WTC11 (cell line): ENCODE measurements around the gene FBF1. TPM values are rescaled to one million over a fixed set of nuclear protein-coding genes. Genes with fewer than 3 reads are reported as not detected.
A peak's percentile ranks its signal among the peaks of the same experiment; 100 is the strongest.

ENCODE experiments used
- ATAC-seq: fragments of 200-7000 bp; cut with Tn5 transposase; 2 replicates; pipeline ENCODE4 v1.10.0; 2021; ENCODE audit warnings: mild to moderate bottlenecking, moderate library complexity
- CTCF ChIA-PET: fragments of 300-600 bp; sonication (Branson Sonifier 250); formaldehyde crosslinking; loops from one replicate; lab custom pipeline; 2021; ENCODE audit warnings: antibody characterized with exemption; lab: Charles Lee
- POLR2A ChIA-PET: fragments of 350-600 bp; sonication (Branson Sonifier 250); formaldehyde crosslinking; loops from one replicate; lab custom pipeline; 2021; ENCODE audit warnings: antibody characterized with exemption; lab: Charles Lee
- DNase-seq: peaks from one replicate; pipeline ENCODE4 v3.0.0; 2021; ENCODE audit warnings: low spot score
- H3K27ac Mint-ChIP-seq: 2 replicates; pipeline ENCODE4 v1.8.0; 2021; ENCODE audit warnings: mixed read lengths
- H3K27me3 Mint-ChIP-seq: 2 replicates; pipeline ENCODE4 v1.8.0; 2021; ENCODE audit warnings: low read depth, mild to moderate bottlenecking, moderate library complexity, mixed read lengths
- H3K36me3 Mint-ChIP-seq: 2 replicates; pipeline ENCODE4 v1.8.0; 2021; ENCODE audit warnings: mixed read lengths
- H3K4me1 Mint-ChIP-seq: 2 replicates; pipeline ENCODE4 v1.8.0; 2022; ENCODE audit warnings: mixed read lengths
- H3K4me3 Mint-ChIP-seq: 2 replicates; pipeline ENCODE4 v1.8.0; 2021; ENCODE audit warnings: mild to moderate bottlenecking, moderate library complexity, mixed read lengths
- H3K9me3 Mint-ChIP-seq: 2 replicates; pipeline ENCODE4 v1.8.0; 2021; ENCODE audit warnings: mixed read lengths
- AFF4 ChIP-seq: sonication (generic); formaldehyde crosslinking; IDR thresholded peaks from 2 replicates; pipeline ENCODE4 v1.8.1; 2023; ENCODE audit warnings: mild to moderate bottlenecking, missing genetic modification reagents, borderline replicate concordance
- ATF2 ChIP-seq: sonication (generic); formaldehyde crosslinking; IDR thresholded peaks from 2 replicates; pipeline ENCODE4 v1.8.1; 2022; ENCODE audit warnings: low read depth, missing genetic modification reagents, borderline replicate concordance
- ELF4 ChIP-seq: sonication (generic); formaldehyde crosslinking; IDR thresholded peaks from 2 replicates; pipeline ENCODE4 v1.8.1; 2022; ENCODE audit warnings: low read depth, mild to moderate bottlenecking, moderate library complexity, missing genetic modification reagents
- JUN ChIP-seq: sonication (generic); formaldehyde crosslinking; IDR thresholded peaks from 2 replicates; pipeline ENCODE4 v1.8.0; 2023; ENCODE audit warnings: mild to moderate bottlenecking, missing genetic modification reagents
- OVOL2 ChIP-seq: fragments of 250-450 bp; sonication (Bioruptor Pico); IDR thresholded peaks from 2 replicates; pipeline ENCODE4 v1.9.0; 2021; ENCODE audit warnings: mild to moderate bottlenecking, borderline replicate concordance
- PRRX2 ChIP-seq: fragments of 250-450 bp; sonication (Bioruptor Pico); IDR thresholded peaks from 2 replicates; pipeline ENCODE4 v1.8.0; 2021; ENCODE audit warnings: mild to moderate bottlenecking
- SMAD4 ChIP-seq: sonication (generic); formaldehyde crosslinking; IDR thresholded peaks from 2 replicates; pipeline ENCODE4 v1.8.0; 2022; ENCODE audit warnings: mild to moderate bottlenecking, missing genetic modification reagents
- SP1 ChIP-seq: sonication (generic); formaldehyde crosslinking; conservative IDR thresholded peaks from 2 replicates; pipeline ENCODE4 v1.8.1; 2022; ENCODE audit warnings: missing genetic modification reagents
- TEAD1 ChIP-seq: sonication (generic); formaldehyde crosslinking; IDR thresholded peaks from 2 replicates; pipeline ENCODE4 v1.8.0; 2022; ENCODE audit warnings: mild to moderate bottlenecking, missing genetic modification reagents
- TP53 ChIP-seq: sonication (generic); formaldehyde crosslinking; IDR thresholded peaks from 2 replicates; pipeline ENCODE4 v1.8.1; 2023; ENCODE audit warnings: mild to moderate bottlenecking, missing genetic modification reagents
- USF1 ChIP-seq: sonication (generic); formaldehyde crosslinking; IDR thresholded peaks from 2 replicates; pipeline ENCODE4 v1.8.0; 2022; ENCODE audit warnings: mild to moderate bottlenecking, missing genetic modification reagents
- ZBTB21 ChIP-seq: sonication (generic); formaldehyde crosslinking; IDR thresholded peaks from 2 replicates; pipeline ENCODE4 v1.8.1; 2023; ENCODE audit warnings: mild to moderate bottlenecking, missing genetic modification reagents, borderline replicate concordance
- ZMAT4 ChIP-seq: fragments of 250-450 bp; sonication (Bioruptor Pico); IDR thresholded peaks from 2 replicates; pipeline ENCODE4 v1.9.0; 2021; ENCODE audit warnings: mild to moderate bottlenecking
- ZNF138 ChIP-seq: sonication (generic); formaldehyde crosslinking; conservative IDR thresholded peaks from 2 replicates; pipeline ENCODE4 v1.8.1; 2022; ENCODE audit warnings: mild to moderate bottlenecking, moderate library complexity, missing genetic modification reagents
- ZNF317 ChIP-seq: sonication (generic); formaldehyde crosslinking; IDR thresholded peaks from 2 replicates; pipeline ENCODE4 v1.8.1; 2023; ENCODE audit warnings: low read depth, mild to moderate bottlenecking, moderate library complexity, missing genetic modification reagents, borderline replicate concordance
- ZNF671 ChIP-seq: fragments of 250-450 bp; sonication (Bioruptor Pico); IDR thresholded peaks from 2 replicates; pipeline ENCODE4 v1.8.0; 2021; ENCODE audit warnings: mild to moderate bottlenecking
- total RNA-seq: library from RNA; stranded (reverse); gene quantifications from 3 replicates; pipeline ENCODE4 v1.2.3, GENCODE V29; 2021
- TF ChIP-seq, protein P1 (sequence below): sonication (generic); formaldehyde crosslinking; IDR thresholded peaks from 2 replicates; pipeline ENCODE4 v1.8.0; 2023; ENCODE audit warnings: mild to moderate bottlenecking, missing genetic modification reagents
- TF ChIP-seq, protein P2 (sequence below): sonication (generic); formaldehyde crosslinking; IDR thresholded peaks from 2 replicates; pipeline ENCODE4 v1.8.1; 2023; ENCODE audit warnings: mild to moderate bottlenecking, missing genetic modification reagents, moderate library complexity
- TF ChIP-seq, protein P3 (sequence below): sonication (generic); formaldehyde crosslinking; conservative IDR thresholded peaks from 2 replicates; pipeline ENCODE4 v1.8.1; 2022; ENCODE audit warnings: mild to moderate bottlenecking, missing genetic modification reagents
- TF ChIP-seq, protein P4 (sequence below): sonication (generic); formaldehyde crosslinking; IDR thresholded peaks from 2 replicates; pipeline ENCODE4 v1.8.0; 2023; ENCODE audit warnings: missing genetic modification reagents

Gene FBF1
- total RNA-seq, 1 experiment from 2014 or later, result 19.8 TPM

DNA sequence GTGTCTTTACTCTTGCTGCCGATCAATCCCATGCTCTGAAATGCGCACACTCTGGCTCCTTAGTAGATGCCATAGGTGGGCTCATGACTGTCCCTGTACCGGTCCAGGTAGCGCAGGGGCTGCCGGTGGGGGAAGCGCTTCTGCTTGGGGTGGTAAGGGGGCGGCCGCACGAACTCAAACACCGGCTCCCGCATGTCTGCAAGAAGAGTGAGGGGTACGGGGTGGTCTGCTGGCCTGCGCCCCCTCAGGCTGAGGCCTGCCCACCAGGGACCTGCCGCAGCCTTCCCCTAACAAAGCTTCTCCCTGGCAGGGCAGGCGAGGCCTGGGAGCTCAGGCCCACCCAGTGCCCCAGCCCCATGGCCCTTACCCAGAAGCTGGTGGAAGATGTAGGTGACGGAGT, 42.1 kb downstream of the FBF1 start (continued):
- TF ChIP-seq PRRX2 (CRISPR knock-in tag) (no peak), AFF4 (CRISPR knock-in tag) (no peak), ELF4 (CRISPR knock-in tag) (no peak), SMAD4 (no peak), ATF2 (CRISPR knock-in tag) (no peak)
- TF ChIP-seq, protein P1, sequence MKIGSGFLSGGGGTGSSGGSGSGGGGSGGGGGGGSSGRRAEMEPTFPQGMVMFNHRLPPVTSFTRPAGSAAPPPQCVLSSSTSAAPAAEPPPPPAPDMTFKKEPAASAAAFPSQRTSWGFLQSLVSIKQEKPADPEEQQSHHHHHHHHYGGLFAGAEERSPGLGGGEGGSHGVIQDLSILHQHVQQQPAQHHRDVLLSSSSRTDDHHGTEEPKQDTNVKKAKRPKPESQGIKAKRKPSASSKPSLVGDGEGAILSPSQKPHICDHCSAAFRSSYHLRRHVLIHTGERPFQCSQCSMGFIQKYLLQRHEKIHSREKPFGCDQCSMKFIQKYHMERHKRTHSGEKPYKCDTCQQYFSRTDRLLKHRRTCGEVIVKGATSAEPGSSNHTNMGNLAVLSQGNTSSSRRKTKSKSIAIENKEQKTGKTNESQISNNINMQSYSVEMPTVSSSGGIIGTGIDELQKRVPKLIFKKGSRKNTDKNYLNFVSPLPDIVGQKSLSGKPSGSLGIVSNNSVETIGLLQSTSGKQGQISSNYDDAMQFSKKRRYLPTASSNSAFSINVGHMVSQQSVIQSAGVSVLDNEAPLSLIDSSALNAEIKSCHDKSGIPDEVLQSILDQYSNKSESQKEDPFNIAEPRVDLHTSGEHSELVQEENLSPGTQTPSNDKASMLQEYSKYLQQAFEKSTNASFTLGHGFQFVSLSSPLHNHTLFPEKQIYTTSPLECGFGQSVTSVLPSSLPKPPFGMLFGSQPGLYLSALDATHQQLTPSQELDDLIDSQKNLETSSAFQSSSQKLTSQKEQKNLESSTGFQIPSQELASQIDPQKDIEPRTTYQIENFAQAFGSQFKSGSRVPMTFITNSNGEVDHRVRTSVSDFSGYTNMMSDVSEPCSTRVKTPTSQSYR (CRISPR knock-in tag), result no peak
- TF ChIP-seq, protein P2, sequence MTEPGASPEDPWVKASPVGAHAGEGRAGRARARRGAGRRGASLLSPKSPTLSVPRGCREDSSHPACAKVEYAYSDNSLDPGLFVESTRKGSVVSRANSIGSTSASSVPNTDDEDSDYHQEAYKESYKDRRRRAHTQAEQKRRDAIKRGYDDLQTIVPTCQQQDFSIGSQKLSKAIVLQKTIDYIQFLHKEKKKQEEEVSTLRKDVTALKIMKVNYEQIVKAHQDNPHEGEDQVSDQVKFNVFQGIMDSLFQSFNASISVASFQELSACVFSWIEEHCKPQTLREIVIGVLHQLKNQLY (CRISPR knock-in tag), result no peak

DNA sequence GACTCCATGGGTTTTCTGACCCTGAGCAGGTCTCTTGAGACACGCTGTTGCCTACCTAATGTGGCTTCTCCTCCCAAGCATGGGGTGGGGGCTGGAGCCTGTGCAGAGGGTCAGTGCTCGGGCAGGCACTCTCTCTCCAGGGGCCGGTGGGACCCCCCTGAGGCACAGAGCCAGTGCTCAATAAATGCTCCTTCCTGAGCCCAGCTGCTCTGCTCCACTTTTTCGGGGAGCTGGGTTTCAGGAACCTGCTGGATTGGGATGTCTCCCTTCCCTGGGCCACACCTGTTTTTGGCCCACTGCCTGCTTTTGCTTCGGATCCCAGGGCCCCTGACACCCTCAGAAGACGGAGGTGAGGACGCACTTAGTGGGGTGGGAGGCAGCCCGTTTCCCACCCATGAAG, 42.8 kb downstream of the FBF1 start:
- H3K9me3 Mint-ChIP-seq, result no peaks in the 10 kb centered on the region
- H3K36me3 Mint-ChIP-seq, result peaks cover 16% of the 10 kb centered on the region
- H3K4me1 Mint-ChIP-seq, result peaks cover 26% of the 10 kb centered on the region
- ChIA-PET CTCF (interaction anchor here (0.6 to 7.5 kb wide), 12 partner anchors 10 to 382 kb away, joined by 3 to 71 read pairs (median 6); partner anchors contain the start of genes CDK3, GALR2, TRIM47 and WBP2), POLR2A (interaction anchor here (0.7 to 2.0 kb wide), 2 partner anchors 16 to 42 kb away, joined by 3 to 6 read pairs; partner anchors contain the start of gene WBP2)
- DNase-seq (no peak), ATAC-seq (no peak)
- no peaks in the 10 kb centered on the region for H3K27me3 Mint-ChIP-seq
- peak overlapping the region; percentile 65; the same call in 1 of the 2 replicates for H3K4me3 Mint-ChIP-seq
- peak overlapping the region; percentile 88 for H3K27ac Mint-ChIP-seq
- no peak for TF ChIP-seq ZMAT4 (CRISPR knock-in tag)
- TF ChIP-seq JUN (CRISPR knock-in tag), result no peak
- TF ChIP-seq, protein P1 (CRISPR knock-in tag), result no peak
- TF ChIP-seq, protein P2 (CRISPR knock-in tag), result no peak
- TF ChIP-seq, protein P3, sequence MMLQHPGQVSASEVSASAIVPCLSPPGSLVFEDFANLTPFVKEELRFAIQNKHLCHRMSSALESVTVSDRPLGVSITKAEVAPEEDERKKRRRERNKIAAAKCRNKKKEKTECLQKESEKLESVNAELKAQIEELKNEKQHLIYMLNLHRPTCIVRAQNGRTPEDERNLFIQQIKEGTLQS (CRISPR knock-in tag), result no peak
- no peak for TF ChIP-seq OVOL2
- no peak for TF ChIP-seq ZNF671 (CRISPR knock-in tag)
- TF ChIP-seq SP1 (CRISPR knock-in tag), result no peak
- no peak for TF ChIP-seq USF1 (CRISPR knock-in tag)
- TF ChIP-seq ZNF138, result no peak
- TF ChIP-seq TP53 (CRISPR knock-in tag), result no peak
- TF ChIP-seq, protein P4, sequence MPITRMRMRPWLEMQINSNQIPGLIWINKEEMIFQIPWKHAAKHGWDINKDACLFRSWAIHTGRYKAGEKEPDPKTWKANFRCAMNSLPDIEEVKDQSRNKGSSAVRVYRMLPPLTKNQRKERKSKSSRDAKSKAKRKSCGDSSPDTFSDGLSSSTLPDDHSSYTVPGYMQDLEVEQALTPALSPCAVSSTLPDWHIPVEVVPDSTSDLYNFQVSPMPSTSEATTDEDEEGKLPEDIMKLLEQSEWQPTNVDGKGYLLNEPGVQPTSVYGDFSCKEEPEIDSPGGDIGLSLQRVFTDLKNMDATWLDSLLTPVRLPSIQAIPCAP (CRISPR knock-in tag), result no peak
- TF ChIP-seq TEAD1 (CRISPR knock-in tag), result no peak
- no peak for TF ChIP-seq ZBTB21 (CRISPR knock-in tag)
- TF ChIP-seq ZNF317, result no peak
